ENCODE measurements around the gene CEPT1.

- TF ChIP-seq CTCF (conservative IDR thresholded peaks at IDR 0.05 in 1 of 2, IDR thresholded peaks at IDR 0.05 in 1 of 2; ENCODE audit: extremely low read depth in 1 of 2, insufficient read depth in 1 of 2, low read depth in 1 of 2, low read length in 2 of 2) (no peak), EZH2 (IDR thresholded peaks at IDR 0.05; ENCODE audit: borderline replicate concordance, low read length) (no peak)
Observed at GRCh38 chr1:111219557-111220286, 79.7 kb downstream of the CEPT1 start.
